Measurements from ENCODE around the gene ZSCAN25.

DNA sequence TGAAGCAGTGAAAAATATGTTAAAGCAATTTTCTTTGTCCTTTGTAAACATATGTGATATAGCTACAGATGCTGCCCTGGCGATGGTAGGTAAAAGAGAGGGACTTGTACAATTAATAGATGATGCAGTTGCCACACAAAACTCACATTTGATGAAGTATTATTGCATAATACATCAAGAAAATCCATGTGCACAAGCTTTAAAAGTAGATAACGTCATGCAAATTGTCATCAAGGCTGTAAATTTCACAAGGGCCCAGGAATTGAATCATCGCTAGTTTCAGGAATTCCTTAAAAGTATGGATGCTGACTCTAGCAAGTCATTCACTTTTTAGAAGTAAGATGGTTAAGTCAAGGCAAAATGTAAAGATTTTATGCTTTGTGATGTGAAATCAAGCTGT is 53.0 kb downstream of the ZSCAN25 start:
- TF ChIP-seq ZNF274 (IDR thresholded peaks at IDR 0.05; ENCODE audit: low read depth, low read length) = no peak
- TF ChIP-seq YY1 (IDR thresholded peaks at IDR 0.05; ENCODE audit: insufficient read depth, insufficient read length) = no peak
